Lower leg skin (tissue), 3 donors: Measurements from ENCODE around the gene ADAMTSL2.

ENCODE experiments used
- POLR2A ChIP-seq, 2 donors: fragments of 450-650 bp; IDR thresholded peaks; one replicate each; pipeline ENCODE4 v1.6.1; 2016 to 2017; ENCODE audit warnings: antibody characterized with exemption in 2 of 2, mild to moderate bottlenecking in 1 of 2, moderate library complexity in 1 of 2
- TF ChIP-seq, protein P1 (sequence below), 3 donors: fragments of 450-650 bp; IDR thresholded peaks; one replicate each; pipeline ENCODE4 v1.5.1; 2016; ENCODE audit warnings: antibody characterized with exemption in 3 of 3, mild to moderate bottlenecking in 3 of 3, moderate library complexity in 2 of 3

GRCh38 chr9:133601746-133602145, 67.2 kb downstream of the ADAMTSL2 start:
- TF ChIP-seq POLR2A (IDR thresholded peaks at IDR 0.05) = no peak
- TF ChIP-seq, protein P1, sequence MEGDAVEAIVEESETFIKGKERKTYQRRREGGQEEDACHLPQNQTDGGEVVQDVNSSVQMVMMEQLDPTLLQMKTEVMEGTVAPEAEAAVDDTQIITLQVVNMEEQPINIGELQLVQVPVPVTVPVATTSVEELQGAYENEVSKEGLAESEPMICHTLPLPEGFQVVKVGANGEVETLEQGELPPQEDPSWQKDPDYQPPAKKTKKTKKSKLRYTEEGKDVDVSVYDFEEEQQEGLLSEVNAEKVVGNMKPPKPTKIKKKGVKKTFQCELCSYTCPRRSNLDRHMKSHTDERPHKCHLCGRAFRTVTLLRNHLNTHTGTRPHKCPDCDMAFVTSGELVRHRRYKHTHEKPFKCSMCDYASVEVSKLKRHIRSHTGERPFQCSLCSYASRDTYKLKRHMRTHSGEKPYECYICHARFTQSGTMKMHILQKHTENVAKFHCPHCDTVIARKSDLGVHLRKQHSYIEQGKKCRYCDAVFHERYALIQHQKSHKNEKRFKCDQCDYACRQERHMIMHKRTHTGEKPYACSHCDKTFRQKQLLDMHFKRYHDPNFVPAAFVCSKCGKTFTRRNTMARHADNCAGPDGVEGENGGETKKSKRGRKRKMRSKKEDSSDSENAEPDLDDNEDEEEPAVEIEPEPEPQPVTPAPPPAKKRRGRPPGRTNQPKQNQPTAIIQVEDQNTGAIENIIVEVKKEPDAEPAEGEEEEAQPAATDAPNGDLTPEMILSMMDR (IDR thresholded peaks at IDR 0.05) = no peak
